ENCODE data around the gene SF3B3.

GRCh38 chr16:70481929-70482536, 41.6 kb upstream of the SF3B3 start:
- TF ChIP-seq CTCF (IDR thresholded peaks at IDR 0.05) = no peak
- no peak for TF ChIP-seq POLR2A (IDR thresholded peaks at IDR 0.05)
